GM19463 (cell line): Measurements from ENCODE around the gene EIF2D.

Experiments
- ATAC-seq: cut with Tn5 transposase; IDR thresholded peaks from one replicate; pipeline ENCODE4 v1.9.1; 2021; ENCODE audit warnings: mild to moderate bottlenecking, moderate library complexity; ENCODE audit not compliant: unreplicated experiment

The EIF2D gene

DNA sequence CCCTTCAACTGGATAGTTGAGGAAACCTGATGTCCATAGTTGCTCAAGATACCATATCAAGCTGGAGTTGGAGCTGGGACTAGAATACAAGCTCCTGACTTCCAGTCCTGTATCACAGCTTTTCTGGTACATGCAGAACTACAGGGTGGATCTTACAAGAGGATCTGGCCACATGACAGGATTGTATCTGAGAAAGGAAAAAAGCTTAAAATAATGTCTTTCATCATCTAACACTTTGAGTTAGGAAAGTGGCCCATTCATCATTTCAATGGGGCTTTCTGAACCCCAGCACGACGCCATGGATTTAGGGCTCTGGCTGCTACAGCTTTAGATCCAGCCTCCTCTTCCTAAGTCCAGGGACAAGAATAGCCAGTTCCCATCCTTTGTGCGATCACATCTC is 58.1 kb downstream of the EIF2D start:
- no peak for ATAC-seq

DNA sequence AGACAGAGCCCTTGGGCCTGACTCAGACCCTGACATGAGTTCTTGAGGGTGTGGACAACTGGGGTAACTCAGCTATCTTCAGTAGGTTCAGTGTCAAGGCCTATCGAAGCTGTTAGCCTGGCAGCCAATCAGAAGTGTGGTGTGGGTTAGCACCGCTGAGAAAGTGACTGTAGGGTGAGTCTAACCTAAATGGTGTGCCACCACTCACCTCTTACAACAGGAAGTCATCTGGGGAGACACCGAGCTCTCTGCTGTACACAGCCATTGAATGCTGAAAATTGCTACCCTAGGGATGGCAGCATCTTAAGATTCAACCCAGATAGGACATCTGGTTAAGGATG is 60.3 kb downstream of the EIF2D start:
- no peak for ATAC-seq

GRCh38 chr1:206551296-206551985 is 60.8 kb downstream of the EIF2D start:
- no peak for ATAC-seq

- ATAC-seq = no peak
Observed at GRCh38 chr1:206550446-206550845, 61.8 kb downstream of the EIF2D start.

DNA sequence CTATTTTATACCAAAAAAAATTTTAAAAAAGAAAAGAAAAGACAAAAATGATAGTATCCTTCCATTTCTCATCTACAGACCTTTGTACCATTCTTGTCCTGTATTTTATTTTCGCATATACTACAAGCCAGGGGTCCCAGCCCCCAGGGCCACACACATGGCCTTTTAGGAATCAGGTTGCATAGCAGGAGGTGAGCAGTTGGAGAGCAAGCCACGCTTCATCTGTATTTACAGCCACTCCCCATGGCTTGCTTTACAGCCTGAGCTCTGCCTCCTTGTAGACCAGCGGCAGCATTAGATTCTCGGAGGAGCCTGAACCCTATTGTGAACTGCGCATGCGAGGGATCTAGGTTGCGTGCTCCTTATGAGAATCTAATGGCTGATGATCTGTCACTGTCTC is 65.2 kb downstream of the EIF2D start:
- ATAC-seq = no peak

GRCh38 chr1:206545351-206545750 is 66.9 kb downstream of the EIF2D start:
- no peak for ATAC-seq

DNA sequence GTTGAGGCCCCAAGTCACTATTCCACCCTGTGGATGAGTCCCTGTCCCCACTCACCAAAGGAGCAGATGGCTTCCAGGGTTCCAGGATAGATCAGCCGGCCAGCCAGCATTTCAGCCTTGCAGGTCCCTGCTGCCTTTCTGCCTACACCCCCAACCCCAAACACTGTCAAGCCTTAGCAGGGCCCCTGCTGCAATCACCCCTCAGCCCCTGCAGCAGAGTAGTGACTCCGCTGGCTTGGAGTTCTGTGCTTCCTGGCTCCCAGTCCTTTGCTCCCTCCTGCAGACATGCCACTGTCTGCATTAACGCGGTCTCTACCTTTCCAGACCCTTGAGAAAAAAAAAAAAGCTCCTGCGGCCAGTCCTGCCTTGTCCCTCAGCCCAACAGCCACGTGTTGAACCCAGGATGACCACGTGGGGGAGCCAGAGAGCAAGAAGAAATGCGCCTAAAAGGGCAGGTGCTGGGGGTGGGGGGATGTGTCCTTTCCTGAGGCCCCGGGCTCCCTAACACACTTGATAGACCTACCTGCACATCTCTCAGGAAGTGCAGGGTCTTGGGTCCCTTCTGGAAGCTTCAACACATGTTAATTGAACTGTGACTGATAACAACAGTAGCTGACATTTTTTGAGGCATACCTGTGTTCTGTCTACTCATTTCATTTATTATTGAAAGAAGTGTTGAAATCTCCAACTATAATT is 67.6 kb downstream of the EIF2D start:
- no peak for ATAC-seq
